NCI-H187 (cell line): ENCODE results near the gene AGXT2.
"Not testable (repeated sequence)": the region's sequence is repeated elsewhere in the genome, so short reads cannot be mapped to it uniquely, and the experiment has no call there.

Experiments
- DNase-seq, 2 experiments: peaks; one replicate each; lab custom pipeline; 2025; lab: John Stamatoyannopoulos, UW

AGXT2 gene

GRCh38 chr5:35050541-35051126 is 2.9 kb upstream of the AGXT2 start:
- DNase-seq: no peak

DNA sequence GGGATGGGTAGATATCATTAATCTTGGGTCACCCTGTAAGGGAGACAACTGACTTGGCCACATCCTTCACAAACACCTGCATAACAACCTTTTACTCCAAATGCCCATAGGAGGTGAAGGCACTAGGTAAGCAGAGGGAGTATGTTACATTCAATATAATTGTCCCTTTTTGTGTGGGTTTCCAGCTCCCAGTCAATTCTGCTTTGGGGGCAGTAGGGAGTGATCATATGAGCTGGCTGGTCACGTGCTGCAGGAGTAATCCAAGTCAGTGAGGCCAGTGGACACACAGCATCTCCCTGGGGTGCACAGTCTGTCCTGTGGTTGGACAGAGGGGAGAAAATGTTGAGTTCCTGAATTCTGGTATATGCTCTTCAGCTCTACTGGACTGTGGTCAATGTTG is 1.2 kb upstream of the AGXT2 start:
- DNase-seq: no peak

- DNase-seq: no peak
These were observed 975 bp downstream of the AGXT2 start for GRCh38 chr5:35046774-35047173.

DNA sequence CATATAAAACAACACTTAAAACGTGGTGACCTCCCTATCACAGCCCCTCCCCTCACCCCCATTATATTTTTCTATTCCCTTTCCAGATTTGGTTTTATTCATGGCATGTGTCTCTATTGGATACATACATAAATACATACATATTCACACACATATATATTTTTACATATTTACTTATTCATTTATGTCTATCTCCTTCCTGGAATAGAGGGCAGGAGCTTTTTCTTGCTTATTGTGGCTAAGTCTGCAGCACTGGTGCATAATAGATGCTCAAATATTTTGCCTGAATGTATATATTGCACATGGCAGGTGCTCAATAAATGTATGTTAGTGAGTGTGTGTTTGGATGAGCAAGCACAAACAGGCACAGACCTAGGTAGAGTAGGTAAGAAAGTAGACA is 2.5 kb downstream of the AGXT2 start:
- DNase-seq: no peak

GRCh38 chr5:35044649-35045048 is 3.1 kb downstream of the AGXT2 start:
- DNase-seq: no peak

DNA sequence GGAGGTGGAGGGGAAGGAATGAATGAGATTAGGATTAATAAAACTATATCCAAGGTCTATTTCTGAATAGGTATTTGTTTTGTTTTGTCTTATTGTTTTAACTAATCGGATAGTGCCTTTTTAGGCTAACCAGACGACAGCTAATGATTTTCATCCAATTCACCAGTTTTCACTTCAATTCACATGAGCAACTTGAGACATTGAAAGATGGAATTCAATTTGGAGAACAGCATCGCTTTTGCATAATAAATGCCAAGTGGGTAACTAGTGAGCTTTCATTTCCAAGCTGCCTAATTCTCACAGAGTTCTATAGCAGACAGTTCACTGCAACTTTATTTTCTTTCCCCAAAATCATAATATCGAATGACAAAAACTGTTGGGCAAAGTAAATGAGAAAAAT is 5.0 kb downstream of the AGXT2 start:
- no peak for DNase-seq

DNA sequence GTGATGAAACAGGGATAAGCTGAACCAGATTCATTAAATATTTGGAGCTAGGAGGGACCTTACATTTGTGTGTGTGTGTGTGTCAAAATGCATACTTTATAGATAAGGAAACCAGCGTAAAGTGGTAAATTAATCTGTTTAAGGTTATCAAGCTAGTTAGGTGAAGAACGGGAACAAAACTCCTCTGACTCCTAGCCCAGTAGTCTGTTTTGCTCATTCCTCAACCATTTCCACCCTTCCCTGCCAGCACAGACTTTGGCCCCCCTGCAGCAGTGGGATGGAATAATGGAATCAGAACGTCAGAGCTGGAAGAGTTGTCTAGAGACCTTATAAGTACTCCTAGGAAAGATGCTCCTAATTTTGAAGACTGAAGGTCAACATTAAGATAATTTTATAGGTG is 6.5 kb downstream of the AGXT2 start:
- DNase-seq: no peak

DNA sequence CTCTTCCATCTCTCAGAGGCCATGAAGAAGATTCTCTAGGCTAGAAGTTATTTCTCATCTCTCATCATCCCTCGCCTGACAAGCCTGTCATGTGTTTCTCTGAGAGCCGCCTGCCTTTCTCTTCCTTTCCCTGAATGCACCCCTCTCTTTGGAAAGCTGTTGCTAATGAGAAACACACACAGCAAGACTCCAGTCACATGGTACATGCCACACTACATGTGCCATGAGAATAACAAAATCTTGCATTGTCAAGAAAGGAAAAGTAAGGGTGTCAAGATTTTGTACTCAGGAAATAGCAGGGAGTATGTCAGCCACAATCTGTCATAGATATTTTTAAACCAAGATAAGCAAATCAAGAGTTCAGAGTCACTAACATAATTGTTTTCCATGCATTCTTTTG is 8.9 kb downstream of the AGXT2 start:
- DNase-seq: no peak

DNA sequence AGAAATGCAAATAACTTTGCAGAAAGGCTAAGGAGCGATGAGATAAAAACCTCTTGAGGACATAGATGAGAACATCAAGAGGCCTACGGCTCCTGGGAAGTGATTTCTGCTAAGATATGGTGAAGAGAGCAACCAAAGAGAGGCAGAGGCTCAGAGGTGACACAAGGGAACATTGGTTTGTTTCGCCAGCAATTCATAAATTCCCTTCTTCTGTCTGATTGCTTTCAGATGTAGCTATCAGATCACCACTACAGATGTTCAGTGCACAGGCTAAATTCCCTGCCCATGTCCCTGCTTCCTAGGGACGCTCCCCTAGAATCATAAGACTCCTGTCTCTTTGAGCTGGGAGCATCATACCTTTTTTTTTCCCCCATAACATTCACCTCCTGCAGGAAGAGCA is 11.2 kb downstream of the AGXT2 start:
- no peak for DNase-seq

- not testable (repeated sequence) for DNase-seq
These were observed 11.8 kb downstream of the AGXT2 start for GRCh38 chr5:35035929-35036328.

GRCh38 chr5:35035271-35035670 is 12.5 kb downstream of the AGXT2 start:
- no peak for DNase-seq

DNA sequence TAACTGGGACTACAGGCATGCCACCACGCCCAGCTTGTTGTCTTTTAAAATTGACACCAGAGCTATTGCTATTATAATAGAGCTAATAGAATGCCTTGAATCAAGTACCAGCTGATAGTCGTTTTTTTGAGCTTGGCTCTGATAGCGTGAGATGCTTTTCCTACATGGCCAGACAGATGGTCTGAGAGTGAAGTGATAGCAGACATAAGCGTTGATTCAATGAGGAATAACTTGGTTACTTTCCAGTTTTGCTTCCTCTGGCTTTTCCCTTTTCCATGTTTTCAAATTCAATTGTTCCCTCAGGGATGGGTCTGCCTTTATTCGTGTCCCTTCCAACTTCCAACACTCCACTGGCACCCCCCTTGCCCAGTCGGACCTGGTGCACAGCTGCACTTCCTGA is 15.4 kb downstream of the AGXT2 start:
- DNase-seq: no peak

DNA sequence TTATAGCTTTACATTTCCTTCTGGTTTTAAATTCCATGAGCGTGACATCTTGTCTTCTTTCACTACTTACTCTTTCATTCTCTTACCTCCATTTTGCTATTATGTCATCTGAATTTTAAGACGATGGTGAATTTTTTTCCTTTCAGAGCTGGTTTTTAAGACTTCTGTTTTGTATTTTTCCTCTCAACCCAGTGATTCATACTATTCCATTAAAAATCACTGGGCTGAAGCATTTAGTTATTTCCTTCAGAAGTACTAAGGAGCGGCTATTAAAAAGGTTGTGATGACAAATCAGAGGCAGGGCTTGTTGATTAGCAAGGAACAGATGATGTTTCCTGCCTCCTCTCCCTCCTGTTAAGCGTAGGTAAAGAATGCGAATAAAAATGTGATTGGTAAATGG is 16.5 kb downstream of the AGXT2 start:
- DNase-seq: no peak

GRCh38 chr5:35030426-35031100 is 17.2 kb downstream of the AGXT2 start:
- DNase-seq: no peak

DNA sequence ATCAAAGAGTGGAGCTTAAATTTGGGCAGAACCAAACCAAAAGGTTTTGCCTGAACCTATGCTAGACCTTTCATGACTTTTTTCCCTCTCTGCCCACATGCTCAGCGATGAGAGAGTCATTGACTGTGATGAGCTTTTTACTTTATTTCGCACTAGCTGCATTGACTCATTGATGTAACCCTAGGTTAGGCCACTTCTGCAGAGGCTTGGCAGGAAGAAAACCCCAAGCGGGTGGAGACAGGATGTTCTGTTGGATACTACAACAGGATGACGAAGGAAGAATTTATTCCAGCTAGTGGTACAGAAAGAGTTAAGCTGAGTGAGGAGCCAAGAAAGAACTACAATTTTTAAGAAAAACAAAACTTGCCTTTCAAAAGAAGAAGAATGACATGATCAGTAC is 18.4 kb downstream of the AGXT2 start:
- no peak for DNase-seq

GRCh38 chr5:35026941-35027340 is 20.8 kb downstream of the AGXT2 start:
- DNase-seq: no peak

DNA sequence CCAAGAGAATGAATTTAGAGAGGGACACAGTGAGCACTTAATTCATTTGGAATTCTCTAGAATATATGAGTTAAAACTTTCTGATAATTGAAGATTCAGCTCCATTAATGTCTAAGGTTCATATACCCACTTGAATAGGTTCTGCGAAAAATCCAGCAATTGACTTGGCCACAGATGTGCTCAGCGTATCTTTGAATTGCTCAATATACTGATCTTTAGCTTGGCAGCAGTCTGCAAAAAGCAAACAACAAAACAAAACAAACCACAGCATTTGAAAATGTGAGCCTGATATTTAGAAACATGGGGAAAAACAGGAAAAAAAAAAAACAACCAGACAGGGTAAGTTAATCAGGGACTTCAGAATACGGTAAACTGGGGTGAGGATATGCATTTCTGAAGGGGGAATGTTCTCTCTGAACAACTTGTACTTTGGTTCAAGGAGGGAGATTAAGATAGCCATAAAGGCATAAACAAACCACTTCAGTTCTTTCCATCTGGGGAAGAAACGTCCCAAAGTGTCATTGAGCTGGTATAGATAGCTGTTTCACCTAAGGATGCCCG is 21.4 kb downstream of the AGXT2 start:
- DNase-seq: no peak

- no peak for DNase-seq
These were observed 22.7 kb downstream of the AGXT2 start for GRCh38 chr5:35024911-35025510.

GRCh38 chr5:35023391-35024178 is 24.2 kb downstream of the AGXT2 start:
- DNase-seq: no peak

DNA sequence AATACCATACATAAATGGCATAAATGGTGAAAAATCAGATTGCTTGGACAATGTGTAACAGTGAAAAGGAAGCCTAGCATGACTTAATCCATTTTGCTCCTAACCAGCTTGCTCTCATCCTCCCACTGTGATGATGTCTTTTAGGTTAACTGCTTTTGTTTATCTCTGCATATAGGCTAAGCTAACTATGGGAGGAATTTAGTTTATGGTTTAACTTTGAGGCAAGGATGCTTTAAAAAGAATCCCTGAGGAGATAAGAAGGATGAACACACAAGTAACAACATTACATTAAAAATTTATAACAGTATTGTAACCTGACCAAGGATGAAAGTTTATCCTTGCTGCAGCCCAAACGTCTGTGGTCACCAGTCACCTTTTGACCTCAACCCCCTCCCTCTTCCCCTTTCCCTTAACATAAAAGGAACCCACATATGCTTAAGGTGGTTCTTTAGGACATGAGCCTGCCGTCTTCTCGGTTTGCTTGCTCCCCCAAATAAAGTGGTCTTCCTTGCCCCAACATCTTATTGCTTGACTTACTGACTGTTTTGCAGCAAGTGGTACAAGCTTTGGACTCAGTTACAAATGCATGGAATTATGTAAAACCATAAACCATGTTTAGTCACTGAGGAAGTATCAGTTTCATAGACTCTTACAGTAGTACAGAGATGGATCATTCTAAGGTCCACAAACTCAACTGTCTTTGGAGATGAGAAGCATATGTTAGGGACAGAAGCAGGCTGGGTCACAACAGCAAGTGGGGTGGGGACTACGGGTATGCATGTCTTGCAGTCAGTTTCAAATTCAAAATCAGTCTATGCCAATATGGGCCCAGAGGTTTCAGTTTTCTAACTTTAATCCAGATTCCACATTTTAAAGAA is 31.3 kb downstream of the AGXT2 start:
- no peak for DNase-seq

GRCh38 chr5:35015063-35015462 is 32.7 kb downstream of the AGXT2 start:
- DNase-seq: no peak

DNA sequence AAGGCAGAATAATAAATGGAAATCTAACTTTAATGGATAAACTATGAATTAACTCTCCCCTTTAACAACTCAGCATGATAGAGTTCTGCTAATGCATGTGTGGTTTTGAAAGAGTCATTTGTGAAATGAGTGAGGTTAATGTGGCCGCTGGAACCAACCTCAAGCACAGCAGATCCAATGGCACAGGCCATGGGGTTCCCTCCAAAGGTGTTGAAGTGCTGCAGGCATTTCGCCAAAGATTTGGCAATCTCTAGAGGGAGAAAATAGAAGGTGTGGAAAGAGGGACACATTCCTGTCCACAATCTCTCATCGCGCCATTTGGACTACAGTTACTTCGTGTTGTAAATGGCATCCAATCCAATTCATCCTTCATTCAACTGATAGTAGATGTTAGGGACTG is 35.0 kb downstream of the AGXT2 start:
- no peak for DNase-seq
